RKO (cell line): Measurements from ENCODE around the gene DNAJC4.

ENCODE experiments used
- DNase-seq: peaks from one replicate; pipeline ENCODE4 v3.0.0-alpha.2; 2016; ENCODE audit warnings: low spot score

DNAJC4 gene

GRCh38 chr11:64208086-64208795 lies 22.1 kb upstream of the DNAJC4 start:
- no peak for DNase-seq

DNA sequence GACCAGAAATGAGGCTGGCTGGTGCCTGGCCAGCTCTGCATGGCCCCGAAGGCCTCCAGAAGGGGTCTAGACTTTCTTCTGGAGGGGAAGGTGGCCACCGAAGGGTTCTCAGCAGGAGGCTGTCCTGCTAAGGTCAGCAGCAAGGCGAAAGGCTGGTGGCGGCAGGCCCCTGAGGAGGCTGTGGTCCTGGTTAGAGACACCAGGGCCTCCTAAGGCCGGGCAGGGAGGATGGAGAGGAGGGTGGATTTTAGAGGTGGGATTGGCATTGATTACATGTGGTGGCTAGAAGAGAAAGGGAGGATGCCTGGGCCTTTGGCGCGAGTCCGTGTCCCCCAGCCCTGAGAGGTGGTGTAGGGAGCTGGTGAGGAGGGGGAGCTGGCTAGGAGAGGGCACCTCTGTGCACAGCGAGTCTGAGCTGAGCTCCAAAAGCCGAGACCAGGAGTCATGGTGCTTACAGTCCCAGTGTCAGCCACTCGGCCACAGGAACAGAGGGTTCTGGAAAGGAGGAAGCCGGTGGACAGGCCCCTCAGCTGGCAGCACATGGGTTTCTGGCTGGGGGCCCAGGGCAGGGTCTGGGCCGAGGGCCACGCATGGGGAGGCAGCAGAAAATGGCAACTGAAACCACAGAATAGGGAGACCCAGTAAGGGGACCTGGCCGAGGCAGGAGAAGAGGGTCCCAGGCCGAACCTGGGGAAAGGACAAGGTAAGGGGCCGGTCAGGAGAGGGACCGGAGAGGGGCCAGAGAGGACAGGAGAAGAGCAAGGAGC lies 21.4 kb upstream of the DNAJC4 start:
- no peak for DNase-seq

- no peak for DNase-seq
These were observed 20.8 kb upstream of the DNAJC4 start for GRCh38 chr11:64209563-64209843.

GRCh38 chr11:64210301-64211020 lies 19.9 kb upstream of the DNAJC4 start:
- DNase-seq, result no peak

- no peak for DNase-seq
These were observed 19.0 kb upstream of the DNAJC4 start for GRCh38 chr11:64211181-64211872.

- no peak for DNase-seq
These were observed 13.5 kb upstream of the DNAJC4 start for GRCh38 chr11:64216879-64217278.

DNA sequence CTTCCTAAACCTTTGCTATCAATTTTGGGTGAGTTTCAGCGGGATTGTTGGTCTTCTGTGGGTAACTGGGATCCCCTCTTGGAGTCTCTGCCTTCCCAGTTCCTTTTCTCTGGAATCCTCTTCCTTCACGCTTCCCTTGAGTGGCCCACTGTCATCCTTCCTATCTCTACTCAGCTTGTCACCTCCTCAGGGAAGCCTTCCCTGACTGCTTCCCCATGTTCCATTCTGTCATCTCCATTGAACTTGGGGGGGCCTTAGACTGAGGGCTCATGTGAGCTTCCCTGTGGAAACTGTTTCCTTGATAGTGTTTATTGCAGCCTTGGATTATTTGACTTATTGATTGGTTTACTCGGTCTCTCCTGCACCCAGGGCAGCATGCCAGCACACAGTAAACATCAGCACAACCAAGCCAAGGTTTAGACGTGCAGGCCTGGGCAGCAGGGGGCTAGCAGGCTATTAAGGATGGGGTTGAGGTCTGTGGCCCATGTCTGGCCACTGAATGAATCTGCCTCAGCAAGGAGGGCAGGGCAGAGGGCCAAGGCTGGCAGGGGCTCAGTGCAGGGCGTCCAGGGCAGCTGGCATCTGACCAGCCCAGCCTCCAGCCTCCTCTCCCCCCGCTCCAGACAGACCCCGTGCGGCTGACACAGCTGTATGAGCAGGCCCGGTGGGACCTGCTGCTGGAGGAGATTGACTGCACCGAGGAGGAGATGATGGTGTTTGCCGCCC lies 11.6 kb upstream of the DNAJC4 start:
- no peak for DNase-seq

DNA sequence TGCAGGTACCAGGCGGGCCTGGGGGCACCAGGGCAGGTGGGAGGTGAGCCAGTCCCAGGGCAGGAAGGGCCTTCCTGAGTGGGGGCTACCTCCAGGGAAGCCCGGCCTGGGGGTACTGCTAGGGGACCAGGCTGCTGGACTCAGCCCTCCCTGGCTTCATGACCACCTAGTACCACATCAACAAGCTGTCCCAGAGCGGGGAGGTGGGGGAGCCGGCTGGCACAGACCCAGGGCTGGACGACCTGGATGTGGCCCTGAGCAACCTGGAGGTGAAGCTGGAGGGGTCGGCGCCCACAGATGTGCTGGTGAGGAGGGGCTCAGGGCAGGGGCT lies 11.0 kb upstream of the DNAJC4 start:
- DNase-seq, result no peak

- DNase-seq, result no peak
These were observed 10.6 kb upstream of the DNAJC4 start for GRCh38 chr11:64219755-64220154.

GRCh38 chr11:64220271-64220670 lies 10.1 kb upstream of the DNAJC4 start:
- DNase-seq, result no peak

- DNase-seq, result no peak
These were observed 9.6 kb upstream of the DNAJC4 start for GRCh38 chr11:64220798-64221197.

DNA sequence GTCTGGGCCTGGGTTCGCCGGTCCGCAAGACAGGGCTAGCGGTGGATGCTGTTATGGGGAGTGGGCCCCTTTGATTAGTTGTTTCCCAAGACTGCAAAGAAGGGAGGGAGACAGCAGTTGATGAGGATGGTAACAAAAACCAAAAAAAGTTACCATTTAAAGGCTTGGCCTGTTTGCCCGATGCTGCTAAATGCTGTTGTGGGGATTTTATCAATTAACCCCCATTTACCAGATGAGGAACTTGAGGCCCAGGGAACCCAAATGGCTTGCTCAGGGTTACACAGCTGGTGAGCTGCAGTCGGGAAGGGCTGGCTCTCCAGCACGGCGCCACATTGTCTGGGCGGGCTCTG lies 7.7 kb upstream of the DNAJC4 start:
- no peak for DNase-seq

GRCh38 chr11:64223001-64223651 lies 7.2 kb upstream of the DNAJC4 start:
- DNase-seq, result no peak

DNA sequence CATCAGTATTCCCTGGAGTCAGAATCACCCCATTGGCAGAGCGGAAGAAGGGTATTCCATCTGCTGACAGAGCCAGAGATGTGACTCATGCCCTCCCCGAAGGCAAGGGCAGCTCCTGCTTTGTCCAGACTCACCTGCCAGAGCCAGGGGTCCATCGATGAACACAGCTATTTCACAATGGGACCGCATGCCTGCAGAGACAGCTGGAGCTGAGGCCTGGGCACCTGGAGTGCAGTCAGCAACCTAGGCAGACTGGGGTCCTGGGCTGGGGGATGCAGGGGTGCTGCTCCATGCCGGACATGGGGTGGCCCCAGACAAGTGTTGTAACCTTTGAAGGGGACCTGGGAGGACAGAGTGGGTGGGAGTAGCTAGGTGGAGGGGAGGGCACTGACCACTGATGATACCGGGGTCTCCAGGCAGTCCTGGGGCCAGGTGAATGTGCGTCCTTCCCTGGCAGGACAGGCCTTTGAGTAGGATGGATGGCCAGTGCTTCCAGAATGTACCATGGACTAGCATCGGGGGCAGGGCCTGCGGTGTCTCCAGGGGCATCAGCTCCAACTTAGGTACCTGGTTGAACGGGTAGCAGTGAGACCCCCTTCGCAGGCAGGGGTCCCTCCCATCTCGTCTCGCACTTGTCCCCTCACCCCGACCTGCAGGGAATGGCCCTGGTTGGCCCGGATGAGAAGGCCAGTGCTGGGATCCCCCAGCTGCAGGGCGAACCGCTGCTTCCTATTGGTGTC lies 6.0 kb upstream of the DNAJC4 start:
- DNase-seq, result no peak

GRCh38 chr11:64224891-64225607 lies 5.3 kb upstream of the DNAJC4 start:
- no peak for DNase-seq

DNA sequence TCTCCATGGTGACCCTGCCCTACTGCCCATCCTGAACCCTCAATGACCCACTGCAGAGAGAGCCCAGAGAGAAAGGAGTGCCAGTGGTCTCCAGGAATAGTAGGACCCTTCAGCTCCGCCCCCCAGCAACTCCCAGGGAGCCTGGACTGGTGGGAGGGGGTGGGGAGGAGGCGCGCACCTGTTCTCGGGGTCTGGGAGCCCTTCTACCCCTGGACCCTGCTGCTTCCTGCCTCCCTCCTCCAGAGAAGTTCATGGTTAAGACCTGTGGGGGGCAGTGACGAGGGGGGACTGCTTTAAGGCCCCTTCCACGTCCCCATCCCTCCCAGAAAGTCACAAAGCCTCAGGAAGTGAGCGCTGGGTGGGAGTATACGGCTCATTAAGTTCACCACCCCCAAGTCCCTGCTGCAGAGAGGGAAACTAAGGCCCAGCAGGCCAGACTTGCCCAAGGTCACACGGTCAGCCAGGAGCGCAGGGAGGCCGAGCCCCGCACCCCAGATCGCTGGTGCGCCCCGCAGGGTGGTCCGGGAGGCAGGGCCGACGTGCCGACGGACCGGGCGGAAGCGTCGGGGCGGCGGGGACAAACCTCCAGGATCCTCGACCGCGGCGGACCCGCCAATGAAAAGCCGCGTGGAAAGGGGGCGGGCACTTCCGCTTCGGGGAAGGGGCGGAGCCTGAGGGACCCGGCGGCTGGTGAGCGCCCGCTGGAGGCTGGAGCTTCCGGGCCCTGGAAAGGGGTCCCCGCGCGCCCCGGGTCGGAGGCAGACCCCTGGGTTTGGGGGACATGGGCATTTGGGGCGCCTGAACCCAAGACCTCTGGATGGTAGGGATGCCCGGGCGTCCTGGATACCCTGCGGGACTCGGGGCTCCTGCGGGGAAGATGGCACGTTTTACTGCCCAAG lies 4.5 kb upstream of the DNAJC4 start, which contains the start of the genes NUDT22 and TRPT1:
Gene NUDT22 (plus strand): TSS at position 667 of the 899 bp plus-strand sequence. CDS start 379 bp downstream, outside the sequence.
Gene TRPT1 (minus strand): TSS at position 579 of the 899 bp plus-strand sequence. CDS start 326 bp downstream, at position 253.
- DNase-seq, result peak; percentile 82

GRCh38 chr11:64226507-64227051 lies 3.8 kb upstream of the DNAJC4 start:
- DNase-seq, result peak; percentile 78

GRCh38 chr11:64227405-64227956 lies 2.9 kb upstream of the DNAJC4 start:
- DNase-seq, result no peak
